Liver (tissue), 3 donors: ENCODE data around the gene NPPA.

Experiments
- CTCF ChIP-seq: fragments of 150-350 bp; IDR thresholded peaks from 2 replicates; pipeline ENCODE4 v1.5.1; 2017; ENCODE audit warnings: improper control_type of control experiment, low read depth, low read length; ENCODE audit not compliant: missing input control
- FOXA1 ChIP-seq: IDR thresholded peaks from 2 replicates; pipeline ENCODE4 v1.6.1; 2016; ENCODE audit warnings: antibody characterized with exemption
- HNF4G ChIP-seq: IDR thresholded peaks from 2 replicates; pipeline ENCODE4 v1.6.1; 2016; ENCODE audit warnings: antibody characterized with exemption
- JUND ChIP-seq, 2 donors: IDR thresholded peaks; 2 replicates each; pipeline ENCODE4 v1.6.1; 2016; ENCODE audit warnings: antibody characterized with exemption in 2 of 2
- RAD21 ChIP-seq, 2 donors: IDR thresholded peaks; 2 replicates each; pipeline ENCODE4 v1.6.1; 2016; ENCODE audit warnings: antibody characterized with exemption in 2 of 2, mild to moderate bottlenecking in 2 of 2
- TAF1 ChIP-seq: conservative IDR thresholded peaks from 2 replicates; pipeline ENCODE4 v1.6.1; 2016; ENCODE audit warnings: antibody characterized with exemption, mild to moderate bottlenecking
- YY1 ChIP-seq: IDR thresholded peaks from 2 replicates; pipeline ENCODE4 v1.6.1; 2016; ENCODE audit warnings: antibody characterized with exemption, mild to moderate bottlenecking
- TF ChIP-seq, protein P1 (sequence below): IDR thresholded peaks from 2 replicates; pipeline ENCODE4 v1.6.1; 2016; ENCODE audit warnings: antibody characterized with exemption, mild to moderate bottlenecking
- TF ChIP-seq, protein P2 (sequence below): IDR thresholded peaks from 2 replicates; pipeline ENCODE4 v1.6.1; 2016; ENCODE audit warnings: antibody characterized with exemption
- TF ChIP-seq, protein P3 (sequence below): IDR thresholded peaks from 2 replicates; pipeline ENCODE4 v1.6.1; 2016; ENCODE audit warnings: antibody characterized with exemption
- TF ChIP-seq, protein P4 (sequence below): IDR thresholded peaks from 2 replicates; pipeline ENCODE4 v1.6.1; 2016; ENCODE audit warnings: antibody characterized with exemption
- donor health status: healthy.
- donor health status: healthy.

DNA sequence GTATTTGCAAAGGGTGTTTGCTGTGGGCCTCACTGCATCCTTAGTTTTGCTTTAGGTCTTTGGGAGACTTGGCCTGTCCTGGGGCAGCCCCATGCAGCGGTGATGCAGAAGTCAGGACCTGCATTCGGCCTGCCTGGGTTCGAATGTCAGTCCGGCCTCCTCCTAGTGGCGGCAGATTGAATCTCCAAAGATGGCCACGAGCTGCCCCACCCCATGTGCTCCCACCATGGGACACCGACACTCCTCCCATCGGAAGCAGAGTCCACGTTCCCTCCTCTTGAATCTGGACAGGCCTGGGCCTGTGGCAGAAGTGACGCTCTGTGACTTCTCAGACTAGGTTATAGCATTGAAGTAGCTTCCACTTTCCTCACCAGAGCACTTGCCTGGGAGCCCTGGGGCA, 27.5 kb upstream of the NPPA start:
- TF ChIP-seq, protein P1, sequence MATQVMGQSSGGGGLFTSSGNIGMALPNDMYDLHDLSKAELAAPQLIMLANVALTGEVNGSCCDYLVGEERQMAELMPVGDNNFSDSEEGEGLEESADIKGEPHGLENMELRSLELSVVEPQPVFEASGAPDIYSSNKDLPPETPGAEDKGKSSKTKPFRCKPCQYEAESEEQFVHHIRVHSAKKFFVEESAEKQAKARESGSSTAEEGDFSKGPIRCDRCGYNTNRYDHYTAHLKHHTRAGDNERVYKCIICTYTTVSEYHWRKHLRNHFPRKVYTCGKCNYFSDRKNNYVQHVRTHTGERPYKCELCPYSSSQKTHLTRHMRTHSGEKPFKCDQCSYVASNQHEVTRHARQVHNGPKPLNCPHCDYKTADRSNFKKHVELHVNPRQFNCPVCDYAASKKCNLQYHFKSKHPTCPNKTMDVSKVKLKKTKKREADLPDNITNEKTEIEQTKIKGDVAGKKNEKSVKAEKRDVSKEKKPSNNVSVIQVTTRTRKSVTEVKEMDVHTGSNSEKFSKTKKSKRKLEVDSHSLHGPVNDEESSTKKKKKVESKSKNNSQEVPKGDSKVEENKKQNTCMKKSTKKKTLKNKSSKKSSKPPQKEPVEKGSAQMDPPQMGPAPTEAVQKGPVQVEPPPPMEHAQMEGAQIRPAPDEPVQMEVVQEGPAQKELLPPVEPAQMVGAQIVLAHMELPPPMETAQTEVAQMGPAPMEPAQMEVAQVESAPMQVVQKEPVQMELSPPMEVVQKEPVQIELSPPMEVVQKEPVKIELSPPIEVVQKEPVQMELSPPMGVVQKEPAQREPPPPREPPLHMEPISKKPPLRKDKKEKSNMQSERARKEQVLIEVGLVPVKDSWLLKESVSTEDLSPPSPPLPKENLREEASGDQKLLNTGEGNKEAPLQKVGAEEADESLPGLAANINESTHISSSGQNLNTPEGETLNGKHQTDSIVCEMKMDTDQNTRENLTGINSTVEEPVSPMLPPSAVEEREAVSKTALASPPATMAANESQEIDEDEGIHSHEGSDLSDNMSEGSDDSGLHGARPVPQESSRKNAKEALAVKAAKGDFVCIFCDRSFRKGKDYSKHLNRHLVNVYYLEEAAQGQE: no peak
- TF ChIP-seq FOXA1: no peak
- no peak for TF ChIP-seq CTCF
- TF ChIP-seq, protein P2, sequence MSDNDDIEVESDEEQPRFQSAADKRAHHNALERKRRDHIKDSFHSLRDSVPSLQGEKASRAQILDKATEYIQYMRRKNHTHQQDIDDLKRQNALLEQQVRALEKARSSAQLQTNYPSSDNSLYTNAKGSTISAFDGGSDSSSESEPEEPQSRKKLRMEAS: no peak
- no peak for TF ChIP-seq YY1
- no peak for TF ChIP-seq RAD21 (IDR thresholded peaks at IDR 0.05)
- TF ChIP-seq HNF4G: no peak
- TF ChIP-seq, protein P3, sequence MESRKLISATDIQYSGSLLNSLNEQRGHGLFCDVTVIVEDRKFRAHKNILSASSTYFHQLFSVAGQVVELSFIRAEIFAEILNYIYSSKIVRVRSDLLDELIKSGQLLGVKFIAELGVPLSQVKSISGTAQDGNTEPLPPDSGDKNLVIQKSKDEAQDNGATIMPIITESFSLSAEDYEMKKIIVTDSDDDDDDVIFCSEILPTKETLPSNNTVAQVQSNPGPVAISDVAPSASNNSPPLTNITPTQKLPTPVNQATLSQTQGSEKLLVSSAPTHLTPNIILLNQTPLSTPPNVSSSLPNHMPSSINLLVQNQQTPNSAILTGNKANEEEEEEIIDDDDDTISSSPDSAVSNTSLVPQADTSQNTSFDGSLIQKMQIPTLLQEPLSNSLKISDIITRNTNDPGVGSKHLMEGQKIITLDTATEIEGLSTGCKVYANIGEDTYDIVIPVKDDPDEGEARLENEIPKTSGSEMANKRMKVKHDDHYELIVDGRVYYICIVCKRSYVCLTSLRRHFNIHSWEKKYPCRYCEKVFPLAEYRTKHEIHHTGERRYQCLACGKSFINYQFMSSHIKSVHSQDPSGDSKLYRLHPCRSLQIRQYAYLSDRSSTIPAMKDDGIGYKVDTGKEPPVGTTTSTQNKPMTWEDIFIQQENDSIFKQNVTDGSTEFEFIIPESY: no peak
- TF ChIP-seq JUND (IDR thresholded peaks at IDR 0.05): no peak
- TF ChIP-seq, protein P4, sequence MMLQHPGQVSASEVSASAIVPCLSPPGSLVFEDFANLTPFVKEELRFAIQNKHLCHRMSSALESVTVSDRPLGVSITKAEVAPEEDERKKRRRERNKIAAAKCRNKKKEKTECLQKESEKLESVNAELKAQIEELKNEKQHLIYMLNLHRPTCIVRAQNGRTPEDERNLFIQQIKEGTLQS: no peak
- no peak for TF ChIP-seq TAF1
